G401.6 (cell line): ENCODE data around the gene SCGN.

Experiments
- FAIRE-seq: peaks from 2 replicates; lab custom pipeline; 2012; peaks lifted over from hg19 to GRCh38; lab: Jason Lieb, UNC

SCGN gene

GRCh38 chr6:25640891-25641290 is 11.1 kb upstream of the SCGN start:
- FAIRE-seq: no peak

GRCh38 chr6:25641377-25641776 is 10.6 kb upstream of the SCGN start:
- no peak for FAIRE-seq

GRCh38 chr6:25641940-25642666 is 9.9 kb upstream of the SCGN start:
- FAIRE-seq: no peak

DNA sequence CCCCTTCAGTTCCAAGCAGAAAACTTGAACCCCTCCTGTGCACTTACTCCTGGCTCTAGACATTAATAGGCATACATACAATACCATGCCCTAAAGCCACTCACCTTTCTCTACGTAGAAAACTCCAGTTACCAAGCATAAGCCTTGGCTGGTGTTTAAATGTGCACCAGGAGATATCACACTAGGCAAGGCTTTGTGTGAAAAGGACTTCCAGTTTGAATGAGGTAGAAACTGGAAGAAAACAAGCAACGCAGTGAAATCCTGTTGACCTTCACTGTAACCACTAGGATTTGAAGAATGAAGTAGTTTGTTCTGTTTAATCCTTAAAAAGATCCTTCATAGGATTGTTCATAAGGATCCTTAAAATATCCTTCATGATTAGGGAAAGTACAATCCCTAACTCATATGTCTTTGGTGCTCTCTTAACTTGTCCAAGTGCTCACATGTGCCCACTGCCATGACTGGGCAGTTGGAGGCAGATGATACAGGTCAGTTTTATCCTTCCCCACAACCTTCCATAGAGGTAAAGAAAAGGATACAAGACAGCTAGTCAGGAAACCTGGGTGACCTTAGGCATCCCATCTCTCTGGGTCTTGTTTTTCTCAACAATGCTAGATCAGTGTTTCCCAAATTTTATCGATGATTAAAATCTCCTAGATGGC is 9.2 kb upstream of the SCGN start:
- FAIRE-seq: no peak

DNA sequence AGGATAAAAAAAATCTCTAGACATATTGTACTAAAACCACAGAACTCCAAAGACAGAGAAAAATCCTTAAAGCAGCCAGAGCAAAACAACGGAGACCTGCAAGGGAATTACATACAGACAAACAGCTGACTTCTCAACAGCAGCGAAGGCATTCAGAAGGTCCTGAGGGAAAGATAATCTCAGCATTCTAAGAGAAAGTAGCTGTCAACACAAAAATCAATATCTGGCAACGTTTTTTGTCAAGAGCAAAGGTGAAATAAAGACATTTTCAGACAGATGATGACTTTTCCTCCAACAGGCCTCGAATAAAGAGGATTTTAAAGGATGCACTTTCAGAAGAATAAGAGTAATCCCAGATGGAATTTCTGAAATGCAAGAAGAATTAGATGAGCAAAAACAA is 6.1 kb upstream of the SCGN start:
- no peak for FAIRE-seq

DNA sequence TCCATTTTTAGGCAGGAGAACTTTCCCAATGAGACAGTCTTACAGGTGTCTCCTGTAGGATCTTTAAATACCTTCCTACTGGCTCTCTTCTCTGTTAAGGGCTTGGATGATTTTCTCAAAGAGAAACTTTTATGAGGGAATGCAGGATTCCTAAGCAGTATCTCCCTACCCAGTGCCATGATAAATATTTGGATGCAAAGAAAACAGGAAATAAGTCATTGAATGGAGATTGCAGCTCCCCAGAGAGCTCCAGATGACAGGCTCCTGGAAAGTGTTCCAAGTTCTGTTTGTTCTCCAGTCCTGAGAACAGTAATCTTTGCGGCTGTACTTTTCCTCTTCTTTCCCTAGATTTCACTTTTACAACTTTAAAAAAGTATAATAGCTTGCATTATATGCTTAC is 2.4 kb upstream of the SCGN start:
- FAIRE-seq: no peak

- FAIRE-seq: no peak
Observed at GRCh38 chr6:25655723-25656122, 3.7 kb downstream of the SCGN start.

DNA sequence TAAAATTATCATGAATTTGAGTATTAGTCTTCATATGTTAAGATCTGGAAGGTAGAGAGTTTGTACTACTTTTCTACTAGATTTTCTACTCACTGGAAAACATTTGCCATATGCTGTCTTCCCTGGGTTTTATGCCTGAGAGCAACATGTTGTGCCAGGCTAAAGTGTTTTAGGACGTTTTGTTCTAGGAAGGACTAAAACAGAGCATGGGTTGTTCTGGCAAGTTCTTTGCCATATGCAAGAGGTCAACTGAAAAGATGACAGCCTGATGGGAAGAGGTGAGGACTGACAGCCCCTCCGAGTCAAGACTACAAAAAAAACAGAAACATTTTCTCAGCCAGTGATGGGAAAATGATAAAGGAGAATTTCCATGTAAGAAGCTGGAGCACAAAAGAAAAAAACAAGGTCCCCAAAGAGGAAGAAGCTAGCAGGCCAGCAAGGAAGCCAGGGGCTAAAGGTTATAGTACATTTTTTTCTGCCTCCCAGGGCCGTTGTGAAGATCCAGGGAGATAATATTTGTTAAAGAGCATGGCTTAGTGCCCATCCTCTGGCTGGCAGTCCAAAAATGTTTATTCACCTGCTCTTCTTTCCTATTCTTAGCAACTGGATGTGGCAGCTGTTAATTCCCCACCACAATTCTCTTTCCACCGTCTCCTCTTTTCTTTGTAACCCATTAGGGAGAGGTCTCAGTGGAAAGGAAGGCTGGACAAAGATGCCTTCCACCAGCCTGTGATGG is 7.8 kb downstream of the SCGN start:
- FAIRE-seq: no peak

DNA sequence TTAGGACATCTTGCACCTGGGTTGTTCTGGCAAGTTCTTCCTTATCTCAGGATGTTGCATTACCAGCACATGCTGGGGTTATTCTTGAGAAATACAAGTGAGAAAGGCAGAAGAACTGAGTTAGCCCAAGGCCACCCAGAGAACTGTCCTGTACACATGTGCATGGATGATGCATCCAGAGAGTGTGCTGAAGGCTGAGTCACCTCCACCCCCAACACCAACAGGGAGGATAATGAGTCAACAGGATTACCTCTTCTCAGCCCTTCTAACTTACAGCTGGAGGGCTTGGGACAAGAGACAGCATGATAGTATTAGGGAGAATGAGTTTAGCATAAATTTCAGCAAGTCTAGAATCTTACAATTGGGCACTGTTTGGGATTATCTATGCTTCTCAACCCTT is 8.5 kb downstream of the SCGN start:
- FAIRE-seq: no peak

DNA sequence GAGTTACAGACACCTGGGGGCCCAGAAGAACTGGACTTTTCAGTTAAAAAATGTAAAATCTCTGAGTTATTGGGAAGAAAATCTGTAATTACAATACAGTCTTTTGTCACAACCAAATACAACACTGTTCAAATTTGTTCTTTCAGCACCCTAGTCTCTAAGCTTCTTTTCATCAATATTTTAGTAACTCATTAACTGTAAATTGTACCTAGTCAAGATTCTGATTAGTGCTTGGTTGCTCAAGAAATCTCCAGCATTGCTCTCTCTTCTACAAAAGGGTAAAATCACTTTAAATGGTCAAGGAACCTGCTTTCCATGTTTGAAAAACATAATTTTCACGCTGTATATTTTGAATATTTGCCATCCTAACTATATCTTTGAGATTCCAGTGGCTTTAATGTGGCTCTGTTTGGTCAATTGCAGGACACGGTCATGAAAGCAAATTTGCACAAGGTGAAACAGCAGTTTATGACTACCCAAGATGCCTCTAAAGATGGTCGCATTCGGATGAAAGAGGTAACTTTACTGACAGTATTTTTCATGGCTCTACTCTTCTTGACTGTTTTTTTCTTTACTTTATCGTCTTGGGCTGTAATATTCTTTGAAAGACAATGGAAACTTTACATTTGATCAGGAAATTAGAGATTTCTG is 9.2 kb downstream of the SCGN start:
- no peak for FAIRE-seq

DNA sequence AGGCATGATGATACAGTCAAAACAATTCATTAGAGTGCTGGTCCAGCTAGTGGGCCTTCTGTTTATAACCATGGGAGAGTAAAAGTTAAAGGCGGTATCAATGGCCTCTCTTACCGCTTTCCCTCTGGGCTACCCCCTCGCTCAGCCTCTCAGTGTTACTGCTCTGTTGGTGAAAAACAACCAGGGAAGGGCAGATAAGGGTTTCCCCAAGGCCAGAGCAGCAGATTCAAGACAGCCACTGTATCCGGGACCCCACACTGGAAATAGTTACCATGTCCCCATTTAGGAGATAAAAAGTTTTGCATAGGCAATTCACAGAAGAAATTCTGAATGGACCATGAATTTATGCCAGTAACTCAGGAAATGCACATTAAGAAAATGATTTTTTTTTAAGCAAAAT is 13.4 kb downstream of the SCGN start:
- FAIRE-seq: no peak

DNA sequence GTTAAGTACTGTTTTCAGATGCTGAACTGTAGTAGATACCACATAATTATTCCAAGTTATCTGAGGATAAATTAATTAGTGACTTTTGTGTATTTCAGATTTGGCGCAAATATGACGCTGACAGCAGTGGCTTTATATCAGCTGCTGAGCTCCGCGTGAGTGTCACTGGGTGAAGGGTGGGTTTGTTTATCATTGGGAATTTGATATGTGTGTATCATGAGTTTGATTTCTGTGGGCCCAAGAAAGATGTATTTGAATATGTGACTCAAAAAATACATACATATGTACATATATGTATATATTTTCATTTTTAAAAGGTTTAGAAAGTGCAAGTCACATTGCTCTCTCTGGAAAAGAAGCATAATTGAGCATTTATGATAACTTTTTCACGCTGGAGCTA is 17.4 kb downstream of the SCGN start:
- FAIRE-seq: no peak

GRCh38 chr6:25670208-25670607 is 18.2 kb downstream of the SCGN start:
- no peak for FAIRE-seq

DNA sequence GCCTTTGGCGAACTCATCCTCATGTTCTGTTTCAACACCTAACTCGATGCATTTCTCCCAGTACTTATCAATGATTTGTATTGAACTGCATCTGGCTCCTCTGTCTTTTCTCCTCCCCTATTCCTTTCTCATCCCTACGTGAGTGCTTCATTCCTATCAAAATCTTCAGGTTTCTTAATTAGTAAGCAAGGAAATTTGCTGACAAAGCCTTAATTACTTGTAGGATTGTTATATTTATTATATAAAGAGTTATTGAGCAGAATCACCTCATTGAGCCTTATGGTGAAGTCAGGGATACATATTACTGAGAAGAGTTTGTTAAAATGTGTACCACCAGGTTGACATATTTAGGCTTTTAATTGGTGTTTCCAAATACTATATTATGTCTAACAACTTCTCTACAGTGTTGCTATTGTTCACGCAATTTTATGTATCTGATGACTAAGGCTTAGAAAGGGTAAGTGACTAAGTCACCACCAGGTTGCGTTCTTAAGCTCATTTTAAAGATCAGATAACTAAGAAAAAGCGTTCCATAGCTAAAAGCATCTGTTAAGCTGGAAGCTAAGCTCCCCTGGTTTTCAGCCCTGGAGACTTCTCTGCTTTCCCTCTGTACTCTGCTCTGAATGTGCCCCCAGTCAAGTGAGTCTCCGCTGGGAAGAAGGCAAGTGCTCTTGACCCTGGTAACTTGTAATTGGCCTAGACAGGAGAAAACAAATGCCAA is 18.9 kb downstream of the SCGN start:
- FAIRE-seq: no peak

GRCh38 chr6:25671652-25672051 is 19.6 kb downstream of the SCGN start:
- no peak for FAIRE-seq

DNA sequence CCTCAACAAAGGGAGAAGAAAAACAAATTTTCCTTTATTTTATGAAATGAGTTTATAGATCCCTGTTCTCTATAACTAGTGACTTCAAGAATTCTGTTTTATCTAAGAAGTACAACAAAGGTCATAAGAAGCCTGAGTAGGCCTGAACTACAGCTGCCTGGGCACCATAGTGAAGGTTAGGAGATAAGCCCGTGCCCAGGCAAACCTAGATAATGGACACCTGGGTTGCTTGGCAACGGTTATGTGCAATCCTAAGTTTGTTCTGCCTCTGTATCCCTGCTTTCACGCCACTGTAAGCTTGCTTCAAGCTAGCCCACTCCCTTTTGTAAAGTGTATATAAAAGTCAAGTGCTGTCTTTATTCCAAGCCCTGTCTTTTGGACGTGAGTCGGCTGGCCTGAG is 23.2 kb downstream of the SCGN start:
- no peak for FAIRE-seq

DNA sequence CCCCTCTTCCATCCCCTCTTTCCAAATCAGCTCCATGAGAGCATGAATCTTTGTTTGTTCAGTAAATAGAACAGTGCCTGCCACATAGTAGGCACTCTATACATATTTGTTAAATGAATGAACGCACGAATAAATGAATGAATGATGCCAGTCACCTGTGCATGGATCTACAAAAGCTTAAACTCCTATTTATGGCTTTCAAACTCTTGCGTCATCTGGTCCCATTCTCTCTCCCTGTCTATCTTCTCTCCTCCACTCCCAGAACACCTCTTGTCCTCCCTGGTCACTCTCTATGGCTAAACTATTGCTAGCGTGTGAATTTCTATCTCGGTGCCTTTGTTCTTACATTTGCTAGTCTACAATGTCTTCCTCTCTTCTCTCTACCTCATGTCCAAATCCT is 24.8 kb downstream of the SCGN start:
- no peak for FAIRE-seq

DNA sequence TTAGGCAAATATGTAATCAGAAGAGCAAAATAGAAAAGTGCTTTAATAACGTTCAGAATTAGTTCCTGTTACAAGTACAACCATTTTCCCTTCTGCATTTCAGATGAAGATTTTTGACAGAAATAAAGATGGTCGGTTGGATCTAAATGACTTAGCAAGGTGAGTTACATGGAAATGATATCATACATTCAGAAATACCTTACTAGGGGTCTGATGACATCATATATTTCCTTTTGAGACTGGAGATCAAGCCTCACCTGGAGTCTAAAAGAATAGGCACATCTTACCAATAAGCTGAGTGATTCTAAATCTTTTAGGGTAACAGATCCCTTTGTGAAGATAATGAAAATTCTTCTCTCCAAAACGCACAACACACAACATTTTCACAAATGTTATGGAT is 29.8 kb downstream of the SCGN start:
- no peak for FAIRE-seq

DNA sequence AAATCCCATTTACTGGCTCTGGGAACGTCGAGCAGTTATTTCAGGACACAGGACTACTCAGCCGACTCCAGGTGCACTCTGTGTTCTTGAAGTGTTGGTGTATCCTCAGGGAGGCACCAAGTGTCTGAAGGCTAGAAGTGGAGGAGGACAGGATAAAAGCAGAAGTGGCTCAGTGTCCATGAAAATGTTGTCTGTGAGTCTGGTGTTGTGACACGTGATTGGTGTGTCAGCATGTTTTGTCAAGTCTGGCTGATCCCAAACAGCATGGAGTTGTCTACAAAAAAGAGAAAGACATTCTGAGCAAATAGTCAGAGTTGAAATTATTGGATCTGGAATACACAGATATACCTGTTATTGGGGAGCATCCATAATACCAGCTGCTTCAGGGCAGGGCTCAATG is 30.3 kb downstream of the SCGN start:
- FAIRE-seq: no peak

GRCh38 chr6:25684565-25684964 is 32.5 kb downstream of the SCGN start:
- no peak for FAIRE-seq

GRCh38 chr6:25685251-25685650 is 33.2 kb downstream of the SCGN start:
- no peak for FAIRE-seq

DNA sequence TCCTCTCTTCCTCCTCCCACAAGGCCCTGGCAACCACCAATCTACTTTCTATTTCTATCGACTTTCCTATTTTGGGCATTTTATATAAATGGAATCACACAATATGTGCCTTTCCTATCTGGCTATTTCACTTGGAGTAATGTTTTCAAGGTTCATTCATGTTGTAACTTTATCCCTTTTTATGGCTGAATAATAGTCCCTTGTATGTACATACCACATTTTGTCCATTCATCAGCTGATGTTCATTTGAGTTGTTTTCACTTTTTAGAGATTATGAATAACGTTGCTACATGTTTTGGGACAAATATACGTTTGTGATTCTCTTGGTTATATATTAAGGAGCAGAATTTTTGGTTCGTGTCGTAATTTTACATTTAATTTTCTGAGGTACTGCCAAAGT is 33.9 kb downstream of the SCGN start:
- FAIRE-seq: no peak
